ENCODE data around the gene SLCO3A1.

GRCh38 chr15:91988071-91988470 lies 134.6 kb downstream of the SLCO3A1 start:
- TF ChIP-seq ATF6 (CRISPR knock-in tag; IDR thresholded peaks at IDR 0.05), result no peak
- no peak for TF ChIP-seq GTF2I (CRISPR knock-in tag; conservative IDR thresholded peaks at IDR 0.05)
- TF ChIP-seq, protein P1, sequence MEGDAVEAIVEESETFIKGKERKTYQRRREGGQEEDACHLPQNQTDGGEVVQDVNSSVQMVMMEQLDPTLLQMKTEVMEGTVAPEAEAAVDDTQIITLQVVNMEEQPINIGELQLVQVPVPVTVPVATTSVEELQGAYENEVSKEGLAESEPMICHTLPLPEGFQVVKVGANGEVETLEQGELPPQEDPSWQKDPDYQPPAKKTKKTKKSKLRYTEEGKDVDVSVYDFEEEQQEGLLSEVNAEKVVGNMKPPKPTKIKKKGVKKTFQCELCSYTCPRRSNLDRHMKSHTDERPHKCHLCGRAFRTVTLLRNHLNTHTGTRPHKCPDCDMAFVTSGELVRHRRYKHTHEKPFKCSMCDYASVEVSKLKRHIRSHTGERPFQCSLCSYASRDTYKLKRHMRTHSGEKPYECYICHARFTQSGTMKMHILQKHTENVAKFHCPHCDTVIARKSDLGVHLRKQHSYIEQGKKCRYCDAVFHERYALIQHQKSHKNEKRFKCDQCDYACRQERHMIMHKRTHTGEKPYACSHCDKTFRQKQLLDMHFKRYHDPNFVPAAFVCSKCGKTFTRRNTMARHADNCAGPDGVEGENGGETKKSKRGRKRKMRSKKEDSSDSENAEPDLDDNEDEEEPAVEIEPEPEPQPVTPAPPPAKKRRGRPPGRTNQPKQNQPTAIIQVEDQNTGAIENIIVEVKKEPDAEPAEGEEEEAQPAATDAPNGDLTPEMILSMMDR (IDR thresholded peaks at IDR 0.05), result no peak
- TF ChIP-seq PRRX2 (CRISPR knock-in tag; IDR thresholded peaks at IDR 0.05), result no peak
- TF ChIP-seq MAX (CRISPR knock-in tag; IDR thresholded peaks at IDR 0.05), result no peak
- TF ChIP-seq ZNF281 (CRISPR knock-in tag; IDR thresholded peaks at IDR 0.05), result no peak
- no peak for TF ChIP-seq NFYB (CRISPR knock-in tag; conservative IDR thresholded peaks at IDR 0.05; ENCODE audit: low read depth)
- TF ChIP-seq, protein P2, sequence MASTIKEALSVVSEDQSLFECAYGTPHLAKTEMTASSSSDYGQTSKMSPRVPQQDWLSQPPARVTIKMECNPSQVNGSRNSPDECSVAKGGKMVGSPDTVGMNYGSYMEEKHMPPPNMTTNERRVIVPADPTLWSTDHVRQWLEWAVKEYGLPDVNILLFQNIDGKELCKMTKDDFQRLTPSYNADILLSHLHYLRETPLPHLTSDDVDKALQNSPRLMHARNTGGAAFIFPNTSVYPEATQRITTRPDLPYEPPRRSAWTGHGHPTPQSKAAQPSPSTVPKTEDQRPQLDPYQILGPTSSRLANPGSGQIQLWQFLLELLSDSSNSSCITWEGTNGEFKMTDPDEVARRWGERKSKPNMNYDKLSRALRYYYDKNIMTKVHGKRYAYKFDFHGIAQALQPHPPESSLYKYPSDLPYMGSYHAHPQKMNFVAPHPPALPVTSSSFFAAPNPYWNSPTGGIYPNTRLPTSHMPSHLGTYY (CRISPR knock-in tag; IDR thresholded peaks at IDR 0.05), result no peak
- TF ChIP-seq, protein P3, sequence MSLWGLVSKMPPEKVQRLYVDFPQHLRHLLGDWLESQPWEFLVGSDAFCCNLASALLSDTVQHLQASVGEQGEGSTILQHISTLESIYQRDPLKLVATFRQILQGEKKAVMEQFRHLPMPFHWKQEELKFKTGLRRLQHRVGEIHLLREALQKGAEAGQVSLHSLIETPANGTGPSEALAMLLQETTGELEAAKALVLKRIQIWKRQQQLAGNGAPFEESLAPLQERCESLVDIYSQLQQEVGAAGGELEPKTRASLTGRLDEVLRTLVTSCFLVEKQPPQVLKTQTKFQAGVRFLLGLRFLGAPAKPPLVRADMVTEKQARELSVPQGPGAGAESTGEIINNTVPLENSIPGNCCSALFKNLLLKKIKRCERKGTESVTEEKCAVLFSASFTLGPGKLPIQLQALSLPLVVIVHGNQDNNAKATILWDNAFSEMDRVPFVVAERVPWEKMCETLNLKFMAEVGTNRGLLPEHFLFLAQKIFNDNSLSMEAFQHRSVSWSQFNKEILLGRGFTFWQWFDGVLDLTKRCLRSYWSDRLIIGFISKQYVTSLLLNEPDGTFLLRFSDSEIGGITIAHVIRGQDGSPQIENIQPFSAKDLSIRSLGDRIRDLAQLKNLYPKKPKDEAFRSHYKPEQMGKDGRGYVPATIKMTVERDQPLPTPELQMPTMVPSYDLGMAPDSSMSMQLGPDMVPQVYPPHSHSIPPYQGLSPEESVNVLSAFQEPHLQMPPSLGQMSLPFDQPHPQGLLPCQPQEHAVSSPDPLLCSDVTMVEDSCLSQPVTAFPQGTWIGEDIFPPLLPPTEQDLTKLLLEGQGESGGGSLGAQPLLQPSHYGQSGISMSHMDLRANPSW (CRISPR knock-in tag; conservative IDR thresholded peaks at IDR 0.05; ENCODE audit: low read depth), result no peak
